ENCODE results near the gene UNC5C. TPM values are rescaled to one million over a fixed set of nuclear protein-coding genes. Genes with fewer than 3 reads are reported as not detected.

Gene UNC5C
- polyA plus RNA-seq, 1 of the 3 experiments (the other 2 are of a cell fraction) = 3.3 TPM

GRCh38 chr4:95549246-95550114, 707 bp upstream of the UNC5C start:
- H4K20me1 ChIP-seq (ENCODE audit: insufficient read depth) = no peaks in the 10 kb centered on the region
- peak; percentile 63 for DNase-seq
- peak overlapping the region; percentile 89 for H2AFZ ChIP-seq (ENCODE audit: low read depth)
- CTCF ChIA-PET = interaction anchor here (0.6 to 14.1 kb wide), 10 partner anchors 11 to 1226 kb away, joined by 3 to 183 read pairs (median 4); no protein-coding TSS in a partner anchor
- no peaks in the 10 kb centered on the region for H3K27me3 ChIP-seq (ENCODE audit: insufficient read depth)
- TF ChIP-seq MAX (IDR thresholded peaks at IDR 0.05; ENCODE audit: low read depth) (no peak; the same call in 1 of the 2 replicates), GATA2 (CRISPR knock-in tag; IDR thresholded peaks at IDR 0.05) (no peak), RAD21 (IDR thresholded peaks at IDR 0.05; ENCODE audit: low read length) (no peak), ELF1 (IDR thresholded peaks at IDR 0.05) (no peak), FOXM1 (IDR thresholded peaks at IDR 0.05; ENCODE audit: low read depth) (no peak), MXI1 (IDR thresholded peaks at IDR 0.05; ENCODE audit: low read depth, low read length) (peak; percentile 7; the same call in 1 of the 2 replicates), SIN3A (IDR thresholded peaks at IDR 0.05; ENCODE audit: borderline replicate concordance, low read depth, low read length) (0 out of 2 replicates have a peak, but pooled peaks have one; percentile 1), EP300 (IDR thresholded peaks at IDR 0.05; ENCODE audit: borderline replicate concordance in 1 of 2, low read depth in 1 of 2, low read length in 1 of 2) (no peak), PBX3 (IDR thresholded peaks at IDR 0.05) (no peak), JUND (IDR thresholded peaks at IDR 0.05) (no peak), SMC3 (IDR thresholded peaks at IDR 0.05; ENCODE audit: low read depth, low read length) (no peak), YY1 (IDR thresholded peaks at IDR 0.05; ENCODE audit: low read depth) (no peak), RXRA (IDR thresholded peaks at IDR 0.05; ENCODE audit: borderline replicate concordance, low read depth) (no peak), IRF3 (IDR thresholded peaks at IDR 0.05; ENCODE audit: low read depth, low read length) (no peak), FOSL2 (IDR thresholded peaks at IDR 0.05; ENCODE audit: borderline replicate concordance, low read depth) (no peak), EZH2phosphoT487 (IDR thresholded peaks at IDR 0.05; ENCODE audit: borderline replicate concordance, low read depth) (no peak)
- TF ChIP-seq, protein P1, sequence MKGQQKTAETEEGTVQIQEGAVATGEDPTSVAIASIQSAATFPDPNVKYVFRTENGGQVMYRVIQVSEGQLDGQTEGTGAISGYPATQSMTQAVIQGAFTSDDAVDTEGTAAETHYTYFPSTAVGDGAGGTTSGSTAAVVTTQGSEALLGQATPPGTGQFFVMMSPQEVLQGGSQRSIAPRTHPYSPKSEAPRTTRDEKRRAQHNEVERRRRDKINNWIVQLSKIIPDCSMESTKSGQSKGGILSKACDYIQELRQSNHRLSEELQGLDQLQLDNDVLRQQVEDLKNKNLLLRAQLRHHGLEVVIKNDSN (IDR thresholded peaks at IDR 0.05; ENCODE audit: borderline replicate concordance, low read depth) = no peak
- TF ChIP-seq, protein P2, sequence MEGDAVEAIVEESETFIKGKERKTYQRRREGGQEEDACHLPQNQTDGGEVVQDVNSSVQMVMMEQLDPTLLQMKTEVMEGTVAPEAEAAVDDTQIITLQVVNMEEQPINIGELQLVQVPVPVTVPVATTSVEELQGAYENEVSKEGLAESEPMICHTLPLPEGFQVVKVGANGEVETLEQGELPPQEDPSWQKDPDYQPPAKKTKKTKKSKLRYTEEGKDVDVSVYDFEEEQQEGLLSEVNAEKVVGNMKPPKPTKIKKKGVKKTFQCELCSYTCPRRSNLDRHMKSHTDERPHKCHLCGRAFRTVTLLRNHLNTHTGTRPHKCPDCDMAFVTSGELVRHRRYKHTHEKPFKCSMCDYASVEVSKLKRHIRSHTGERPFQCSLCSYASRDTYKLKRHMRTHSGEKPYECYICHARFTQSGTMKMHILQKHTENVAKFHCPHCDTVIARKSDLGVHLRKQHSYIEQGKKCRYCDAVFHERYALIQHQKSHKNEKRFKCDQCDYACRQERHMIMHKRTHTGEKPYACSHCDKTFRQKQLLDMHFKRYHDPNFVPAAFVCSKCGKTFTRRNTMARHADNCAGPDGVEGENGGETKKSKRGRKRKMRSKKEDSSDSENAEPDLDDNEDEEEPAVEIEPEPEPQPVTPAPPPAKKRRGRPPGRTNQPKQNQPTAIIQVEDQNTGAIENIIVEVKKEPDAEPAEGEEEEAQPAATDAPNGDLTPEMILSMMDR (IDR thresholded peaks at IDR 0.05) = no peak
- peaks cover 27% of the 10 kb centered on the region for H3K79me2 ChIP-seq (ENCODE audit: insufficient read depth)
- H3F3A ChIP-seq (replicated peaks; ENCODE audit: insufficient read depth) = peaks cover 10% of the 10 kb centered on the region
- H3K9me2 ChIP-seq = no peaks in the 10 kb centered on the region
- H3K27ac ChIP-seq (ENCODE audit: low read depth in 2 of 2, low read length in 1 of 2) = peak overlapping the region; percentile 64 to 98
- POLR2A ChIA-PET = interaction anchor here (0.6 to 5.6 kb wide), 10 partner anchors 9 to 186 kb away, joined by 3 to 39 read pairs (median 6); no protein-coding TSS in a partner anchor
- H3K4me1 ChIP-seq (ENCODE audit: control insufficient read depth in 1 of 2, insufficient read depth in 2 of 2, low read depth in 1 of 2, low read length in 1 of 2) = peaks cover 0 to 13% of the 10 kb centered on the region in 2 experiments; a peak in 3 of 4 replicates
- peak overlapping the region; percentile 84 for H3K4me2 ChIP-seq
- peak overlapping the region; percentile 67 for H3K9ac ChIP-seq
- H3K9me3 ChIP-seq = no peaks in the 10 kb centered on the region
- H3K36me3 ChIP-seq (replicated peaks in 1 of 2; ENCODE audit: control insufficient read depth in 1 of 2, insufficient read depth in 2 of 2, low read length in 1 of 2) = no peaks in the 10 kb centered on the region
- H3K4me3 ChIP-seq (ENCODE audit: low read depth in 2 of 2, low read length in 1 of 2) = peak overlapping the region; percentile 82 to 95
- under 1% methylated on average over 31 of the region's 64 CpGs for WGBS (ENCODE audit: low lambda C conversion rate)
